C4-2B (cell line): Measurements from ENCODE around the gene PLXNA4.

ENCODE experiments used
- H3K27ac ChIP-seq: fragments of 450-650 bp; 2 replicates; pipeline ENCODE4 v1.5.1; 2017
- ZFX ChIP-seq: fragments of 450-650 bp; IDR thresholded peaks from 2 replicates; pipeline ENCODE4 v1.6.1; 2017
- TF ChIP-seq, protein P1 (sequence below): fragments of 450-650 bp; conservative IDR thresholded peaks from 2 replicates; pipeline ENCODE4 v1.5.1; 2017; ENCODE audit warnings: mild to moderate bottlenecking

The PLXNA4 gene

GRCh38 chr7:132137681-132138080 is 438.6 kb downstream of the PLXNA4 start:
- TF ChIP-seq, protein P1, sequence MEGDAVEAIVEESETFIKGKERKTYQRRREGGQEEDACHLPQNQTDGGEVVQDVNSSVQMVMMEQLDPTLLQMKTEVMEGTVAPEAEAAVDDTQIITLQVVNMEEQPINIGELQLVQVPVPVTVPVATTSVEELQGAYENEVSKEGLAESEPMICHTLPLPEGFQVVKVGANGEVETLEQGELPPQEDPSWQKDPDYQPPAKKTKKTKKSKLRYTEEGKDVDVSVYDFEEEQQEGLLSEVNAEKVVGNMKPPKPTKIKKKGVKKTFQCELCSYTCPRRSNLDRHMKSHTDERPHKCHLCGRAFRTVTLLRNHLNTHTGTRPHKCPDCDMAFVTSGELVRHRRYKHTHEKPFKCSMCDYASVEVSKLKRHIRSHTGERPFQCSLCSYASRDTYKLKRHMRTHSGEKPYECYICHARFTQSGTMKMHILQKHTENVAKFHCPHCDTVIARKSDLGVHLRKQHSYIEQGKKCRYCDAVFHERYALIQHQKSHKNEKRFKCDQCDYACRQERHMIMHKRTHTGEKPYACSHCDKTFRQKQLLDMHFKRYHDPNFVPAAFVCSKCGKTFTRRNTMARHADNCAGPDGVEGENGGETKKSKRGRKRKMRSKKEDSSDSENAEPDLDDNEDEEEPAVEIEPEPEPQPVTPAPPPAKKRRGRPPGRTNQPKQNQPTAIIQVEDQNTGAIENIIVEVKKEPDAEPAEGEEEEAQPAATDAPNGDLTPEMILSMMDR, result no peak
- H3K27ac ChIP-seq, result no peak overlapping the region

- H3K27ac ChIP-seq, result no peak overlapping the region
- TF ChIP-seq ZFX, result no peak
- TF ChIP-seq, protein P1, result no peak
These were observed 440.4 kb downstream of the PLXNA4 start for GRCh38 chr7:132135746-132136385.

GRCh38 chr7:132134814-132135445 is 441.3 kb downstream of the PLXNA4 start:
- no peak for TF ChIP-seq ZFX
- TF ChIP-seq, protein P1, result no peak
- no peak overlapping the region for H3K27ac ChIP-seq

- no peak overlapping the region for H3K27ac ChIP-seq
- TF ChIP-seq, protein P1, result no peak
- no peak for TF ChIP-seq ZFX
These were observed 442.8 kb downstream of the PLXNA4 start for GRCh38 chr7:132133501-132133900.

- TF ChIP-seq, protein P1, result no peak
- no peak for TF ChIP-seq ZFX
- no peak overlapping the region for H3K27ac ChIP-seq
These were observed 445.1 kb downstream of the PLXNA4 start for GRCh38 chr7:132131196-132131595.

DNA sequence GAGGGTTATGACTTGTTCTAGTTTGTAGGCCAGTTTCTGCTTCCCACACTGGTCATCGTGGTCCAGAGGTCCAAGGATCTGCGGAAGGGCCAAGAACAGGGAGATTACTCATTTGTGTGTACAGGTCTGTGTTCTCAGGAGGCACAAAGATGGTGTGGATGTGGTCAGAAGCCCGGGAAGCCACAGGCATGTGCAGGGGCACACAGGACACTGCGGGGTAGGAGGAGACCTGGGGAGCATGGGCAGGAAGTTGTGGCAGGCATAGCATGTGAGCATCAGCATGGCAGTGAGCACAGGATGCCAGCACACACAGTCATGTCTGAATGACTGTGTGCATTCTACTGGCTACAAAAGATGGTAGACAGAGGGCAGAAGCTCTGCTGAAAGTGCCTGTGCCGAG is 445.8 kb downstream of the PLXNA4 start:
- H3K27ac ChIP-seq, result no peak overlapping the region
- TF ChIP-seq, protein P1, result no peak
- TF ChIP-seq ZFX, result no peak

DNA sequence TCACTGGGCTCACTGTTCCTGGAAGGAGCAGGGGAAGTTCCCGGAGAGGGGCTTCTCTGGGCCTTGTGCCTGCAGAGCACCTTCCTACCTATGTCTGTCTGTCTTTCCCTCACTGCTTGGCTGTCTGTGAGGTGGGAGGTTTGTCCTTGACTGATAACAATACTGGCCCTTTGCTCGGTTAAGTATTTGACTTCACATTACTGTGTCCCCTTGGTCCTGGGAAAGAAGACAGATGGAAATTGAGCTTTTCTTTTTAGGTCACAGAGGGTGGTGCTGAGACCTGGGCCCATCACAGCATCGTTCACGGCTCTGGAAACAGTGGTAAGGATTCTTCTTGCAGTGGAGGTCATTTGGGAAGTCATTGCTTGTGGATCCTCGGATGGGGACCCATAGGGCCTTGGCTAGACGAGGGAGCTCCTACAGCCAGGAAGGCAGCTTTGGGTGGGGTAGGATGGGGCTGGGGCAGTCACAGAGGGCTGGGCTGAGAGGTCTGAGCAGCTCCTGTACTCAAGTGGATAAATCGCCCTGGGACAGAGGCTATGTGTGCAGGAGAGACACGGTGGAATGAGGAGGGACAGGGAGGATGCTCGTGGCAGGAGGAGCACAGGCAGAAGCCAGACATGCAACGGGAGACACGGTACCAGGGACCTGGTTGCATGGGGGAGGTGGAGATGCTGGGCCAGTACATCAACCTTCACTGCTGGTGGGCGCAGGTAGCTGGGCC is 450.2 kb downstream of the PLXNA4 start:
- TF ChIP-seq, protein P1, result no peak
- TF ChIP-seq ZFX, result no peak

More for the DNA sequence above, 450.2 kb downstream of the PLXNA4 start:
- no peak overlapping the region for H3K27ac ChIP-seq
